ENCODE measurements around the gene SMIM43. TPM values are rescaled to one million over a fixed set of nuclear protein-coding genes. Genes with fewer than 3 reads are reported as not detected.
"Not testable (repeated sequence)": the region's sequence is repeated elsewhere in the genome, so short reads cannot be mapped to it uniquely, and the experiment has no call there.

SMIM43 gene
- total RNA-seq, 1 donor from 2014 or later: not detected

DNA sequence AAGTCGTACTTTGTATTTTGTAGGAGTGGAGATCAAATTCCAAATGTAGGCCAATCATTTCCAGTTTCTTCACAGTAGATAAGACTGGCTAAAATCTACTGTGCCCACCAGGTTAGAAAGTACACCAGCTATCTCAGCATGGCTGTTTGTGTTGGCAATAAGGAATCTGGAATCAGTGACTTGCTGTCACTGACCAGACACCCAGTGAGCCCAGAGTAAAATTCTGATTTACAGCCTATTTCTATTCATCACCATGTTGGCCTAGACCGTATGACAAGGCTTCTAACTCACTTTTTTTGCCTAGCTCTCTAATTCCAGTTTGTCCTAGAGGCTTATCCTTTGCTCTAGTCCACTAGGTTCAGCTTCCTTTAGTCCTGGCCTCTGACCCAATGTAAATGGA lies 25.4 kb downstream of the SMIM43 start:
- no peak for DNase-seq (ENCODE audit: low read depth)
- TF ChIP-seq, protein P1, sequence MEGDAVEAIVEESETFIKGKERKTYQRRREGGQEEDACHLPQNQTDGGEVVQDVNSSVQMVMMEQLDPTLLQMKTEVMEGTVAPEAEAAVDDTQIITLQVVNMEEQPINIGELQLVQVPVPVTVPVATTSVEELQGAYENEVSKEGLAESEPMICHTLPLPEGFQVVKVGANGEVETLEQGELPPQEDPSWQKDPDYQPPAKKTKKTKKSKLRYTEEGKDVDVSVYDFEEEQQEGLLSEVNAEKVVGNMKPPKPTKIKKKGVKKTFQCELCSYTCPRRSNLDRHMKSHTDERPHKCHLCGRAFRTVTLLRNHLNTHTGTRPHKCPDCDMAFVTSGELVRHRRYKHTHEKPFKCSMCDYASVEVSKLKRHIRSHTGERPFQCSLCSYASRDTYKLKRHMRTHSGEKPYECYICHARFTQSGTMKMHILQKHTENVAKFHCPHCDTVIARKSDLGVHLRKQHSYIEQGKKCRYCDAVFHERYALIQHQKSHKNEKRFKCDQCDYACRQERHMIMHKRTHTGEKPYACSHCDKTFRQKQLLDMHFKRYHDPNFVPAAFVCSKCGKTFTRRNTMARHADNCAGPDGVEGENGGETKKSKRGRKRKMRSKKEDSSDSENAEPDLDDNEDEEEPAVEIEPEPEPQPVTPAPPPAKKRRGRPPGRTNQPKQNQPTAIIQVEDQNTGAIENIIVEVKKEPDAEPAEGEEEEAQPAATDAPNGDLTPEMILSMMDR (conservative IDR thresholded peaks at IDR 0.05; ENCODE audit: low read depth, low read length): no peak
- no peak overlapping the region for H3K4me3 ChIP-seq (ENCODE audit: low read depth, low read length)

DNA sequence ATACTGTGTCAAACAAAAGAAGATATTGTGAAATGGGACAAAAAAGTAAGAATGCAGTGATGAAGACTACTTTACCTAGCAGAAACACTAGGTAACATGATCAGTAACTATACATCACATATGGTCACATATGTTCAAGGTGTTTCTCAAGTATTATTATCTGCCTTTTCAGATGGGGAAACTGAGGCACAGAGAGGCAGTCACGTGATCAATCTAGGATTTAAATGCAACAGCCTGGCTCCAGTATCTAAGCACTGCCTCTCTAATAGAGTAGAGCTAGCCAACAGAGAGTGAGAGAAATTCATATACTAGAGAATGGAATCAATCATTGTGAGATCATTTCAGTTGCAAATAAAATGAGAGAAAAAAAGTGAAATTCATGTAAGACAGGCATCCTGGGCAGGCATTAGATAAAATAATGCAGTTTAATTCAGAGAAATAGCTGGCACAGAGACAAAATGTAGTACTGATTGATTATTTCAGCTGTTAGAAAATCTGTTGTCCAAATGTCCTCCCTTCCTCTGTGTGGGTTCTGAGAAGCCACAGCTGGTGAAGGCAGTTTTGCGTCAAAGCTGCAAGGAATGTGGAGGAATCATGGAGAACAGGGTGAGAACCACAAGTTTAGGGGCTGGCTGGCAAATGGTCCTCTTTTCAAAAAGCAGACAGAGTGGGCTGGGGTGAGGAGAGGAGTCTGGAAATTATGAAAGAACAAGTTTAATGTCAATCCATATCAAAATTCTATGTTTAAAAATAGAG lies 26.0 kb downstream of the SMIM43 start:
- TF ChIP-seq, protein P1 (conservative IDR thresholded peaks at IDR 0.05; ENCODE audit: low read depth, low read length): no peak
- H3K4me3 ChIP-seq (ENCODE audit: low read depth, low read length): no peak overlapping the region
- no peak for DNase-seq (ENCODE audit: low read depth)

DNA sequence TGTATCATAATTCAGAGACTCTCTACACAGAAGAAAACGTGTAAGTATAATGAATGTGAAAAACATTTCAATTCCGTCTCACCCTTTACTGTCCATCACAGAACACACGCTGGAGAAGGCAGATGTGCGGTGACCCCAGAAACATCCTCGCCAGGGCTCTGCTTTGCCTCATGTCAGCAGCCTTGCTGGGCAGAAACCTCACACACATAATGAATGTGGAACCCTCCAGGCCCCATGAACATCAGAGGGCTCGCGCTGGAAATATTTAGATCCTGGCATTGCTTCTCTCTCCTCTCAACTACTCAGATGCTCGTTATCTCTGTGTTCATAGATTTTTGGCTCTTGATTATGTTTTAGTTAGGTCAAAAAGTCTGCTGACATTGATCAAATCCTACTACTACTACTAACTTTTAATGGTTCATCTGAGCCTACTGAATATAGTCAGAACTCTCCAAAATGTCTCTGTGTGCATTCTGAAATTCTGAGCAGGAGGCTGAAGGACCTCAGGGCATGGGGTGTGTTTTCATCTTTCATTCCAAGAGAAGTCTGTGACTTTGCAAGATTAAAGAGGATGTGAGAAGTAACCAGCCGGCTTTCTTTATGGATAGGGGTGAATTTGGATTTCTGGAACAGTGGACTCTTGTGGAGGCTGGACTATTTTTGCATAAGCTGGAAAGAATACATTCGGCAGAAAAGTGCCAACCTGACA lies 27.0 kb downstream of the SMIM43 start:
- no peak for DNase-seq (ENCODE audit: low read depth)
- no peak overlapping the region for H3K4me3 ChIP-seq (ENCODE audit: low read depth, low read length)
- TF ChIP-seq, protein P1 (conservative IDR thresholded peaks at IDR 0.05; ENCODE audit: low read depth, low read length): no peak

DNA sequence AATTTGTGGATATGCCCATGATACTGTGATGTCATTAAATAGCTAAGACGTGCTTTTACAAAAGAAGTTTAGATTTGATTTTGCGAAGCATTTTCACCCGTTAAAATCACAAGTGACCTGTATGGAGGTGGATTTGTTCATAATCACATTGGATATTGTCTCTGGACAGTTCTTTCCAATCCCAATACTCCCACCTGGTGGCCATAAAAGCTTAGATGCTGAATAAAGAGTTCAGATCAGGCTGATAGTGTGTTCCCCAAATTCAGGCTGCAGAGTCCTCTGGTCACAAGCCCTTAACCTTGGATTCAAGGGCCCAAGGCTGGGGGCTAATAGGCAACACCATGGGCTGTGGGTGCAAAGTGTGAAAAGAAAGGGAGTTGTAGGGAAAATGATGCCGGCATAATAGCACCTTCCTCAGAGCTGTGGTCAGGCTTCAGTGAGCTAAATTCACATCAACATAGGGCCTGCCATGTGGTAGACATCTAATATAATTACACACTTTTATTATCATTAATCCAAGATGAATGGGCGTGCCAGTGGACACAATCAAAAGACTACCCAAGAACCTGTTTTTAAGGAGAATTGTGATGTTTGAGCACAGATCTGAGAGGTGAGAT lies 28.1 kb downstream of the SMIM43 start:
- DNase-seq (ENCODE audit: low read depth): no peak
- TF ChIP-seq, protein P1 (conservative IDR thresholded peaks at IDR 0.05; ENCODE audit: low read depth, low read length): peak; percentile 79
- no peak overlapping the region for H3K4me3 ChIP-seq (ENCODE audit: low read depth, low read length)

DNA sequence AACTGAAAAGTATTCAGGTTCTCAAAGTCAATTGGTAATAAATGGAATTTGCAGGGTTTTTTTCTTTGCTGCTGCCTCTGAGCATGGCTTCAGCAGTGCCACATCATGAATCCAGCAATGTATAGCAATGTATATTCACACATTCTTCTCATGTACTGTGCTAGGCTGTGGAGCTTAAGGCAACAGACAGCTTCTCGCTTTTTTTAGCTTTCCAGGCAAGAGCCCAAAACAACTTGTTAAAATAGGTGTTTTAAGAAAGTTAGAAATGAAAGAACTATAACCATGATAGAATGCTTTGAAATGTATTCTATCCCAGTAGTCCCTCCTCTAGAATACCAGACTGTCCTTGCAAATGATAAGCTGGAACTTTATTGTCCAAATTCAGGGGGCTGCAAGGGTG lies 30.4 kb downstream of the SMIM43 start:
- TF ChIP-seq, protein P1 (conservative IDR thresholded peaks at IDR 0.05; ENCODE audit: low read depth, low read length): no peak
- DNase-seq (ENCODE audit: low read depth): no peak
- H3K4me3 ChIP-seq (ENCODE audit: low read depth, low read length): no peak overlapping the region

DNA sequence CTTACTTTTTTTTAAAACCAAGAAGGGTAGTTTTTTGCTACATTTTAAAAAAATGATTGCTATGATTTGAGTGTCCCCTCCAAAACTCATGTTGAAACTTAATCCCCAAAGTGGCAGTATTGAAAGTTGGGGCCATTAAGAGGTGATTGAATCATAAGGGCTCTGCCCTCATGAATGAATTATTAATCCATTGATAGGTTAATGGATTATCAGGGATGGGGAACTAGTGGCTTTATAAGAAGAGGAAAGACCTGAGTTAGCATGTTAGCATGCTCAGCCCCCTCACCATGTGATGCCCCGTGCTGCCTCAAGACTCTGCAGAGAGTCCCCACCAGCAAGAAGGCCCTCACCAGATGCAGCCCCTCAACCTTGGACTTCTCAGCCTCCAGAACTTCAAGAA lies 31.0 kb downstream of the SMIM43 start:
- TF ChIP-seq, protein P1 (conservative IDR thresholded peaks at IDR 0.05; ENCODE audit: low read depth, low read length): no peak

DNA sequence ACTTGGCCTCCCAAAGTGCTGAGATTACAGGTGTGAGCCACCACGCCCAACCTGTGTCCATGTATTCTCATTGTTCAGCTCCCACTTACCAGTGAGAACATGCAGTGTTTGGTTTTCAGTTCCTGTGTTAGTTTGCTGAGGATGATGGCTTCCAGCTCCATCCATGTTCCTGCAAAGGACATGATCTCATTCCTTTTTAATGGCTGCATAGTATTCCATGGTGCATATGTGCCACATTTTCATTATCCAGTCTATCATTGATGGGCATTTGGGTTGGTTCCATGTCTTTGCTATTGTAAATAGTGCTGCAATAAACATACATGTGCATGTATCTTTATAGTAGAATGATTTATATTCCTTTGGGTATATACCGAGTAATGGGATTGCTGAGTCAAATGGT lies 35.2 kb downstream of the SMIM43 start:
- DNase-seq (ENCODE audit: low read depth); H3K4me3 ChIP-seq (ENCODE audit: low read depth, low read length): not testable (repeated sequence)

More for the DNA sequence above, 31.0 kb downstream of the SMIM43 start:
- no peak overlapping the region for H3K4me3 ChIP-seq (ENCODE audit: low read depth, low read length)
- no peak for DNase-seq (ENCODE audit: low read depth)

Data from epithelial cell of proximal tubule (primary cell).